H4 (cell line): ENCODE data around the gene PLCB4. TPM values are rescaled to one million over a fixed set of nuclear protein-coding genes. Genes with fewer than 3 reads are reported as not detected.

Experiments
- DNase-seq: peaks from one replicate; pipeline ENCODE4 v3.0.0-alpha.2; 2015; ENCODE audit warnings: low spot score
- total RNA-seq: library from RNA; depleted of rRNA; stranded (reverse); fragments of >200 nt; shearing (Covaris generic); gene quantifications from 2 replicates; pipeline ENCODE4 v1.2.3, GENCODE V29; 2014

Gene PLCB4
- total RNA-seq, 1 experiment from 2014 or later: 5.9 TPM

DNA sequence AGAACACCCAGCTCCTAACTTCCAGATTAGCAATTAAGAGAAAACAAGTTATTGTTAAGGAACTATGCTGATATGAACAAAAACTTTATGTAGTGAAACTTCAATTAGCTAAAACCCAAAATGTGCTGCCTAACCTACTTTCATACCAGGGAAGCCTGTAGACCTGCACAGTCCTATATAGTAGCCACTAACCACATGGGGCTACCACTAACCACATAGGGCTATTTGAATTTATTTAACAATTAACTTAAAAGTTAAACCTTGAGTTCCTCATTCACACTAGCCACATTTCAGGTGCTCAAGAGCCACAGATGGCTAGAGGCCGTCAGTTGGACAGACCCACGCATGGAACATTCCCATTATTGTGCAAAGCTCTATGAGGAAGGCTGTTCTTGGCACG is 373.1 kb downstream of the PLCB4 start:
- DNase-seq: no peak

DNA sequence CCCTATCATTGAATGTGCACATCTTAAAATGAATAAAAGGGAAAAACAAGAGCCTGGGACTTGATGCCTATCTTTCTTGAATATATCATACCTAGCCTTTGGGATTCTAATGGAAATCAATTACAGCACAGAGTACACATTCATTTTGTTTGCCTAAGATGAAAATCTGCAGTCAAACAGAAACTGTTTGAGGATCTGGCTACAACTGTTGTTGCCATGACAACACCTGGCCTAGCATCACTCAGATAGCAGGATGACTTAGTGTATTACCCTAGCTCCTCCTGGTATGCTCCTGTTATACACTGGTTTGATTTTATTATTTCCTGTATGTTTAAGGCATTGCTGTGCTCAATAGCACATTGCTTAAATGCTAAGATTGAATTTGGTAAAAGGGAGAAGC is 374.0 kb downstream of the PLCB4 start:
- no peak for DNase-seq

DNA sequence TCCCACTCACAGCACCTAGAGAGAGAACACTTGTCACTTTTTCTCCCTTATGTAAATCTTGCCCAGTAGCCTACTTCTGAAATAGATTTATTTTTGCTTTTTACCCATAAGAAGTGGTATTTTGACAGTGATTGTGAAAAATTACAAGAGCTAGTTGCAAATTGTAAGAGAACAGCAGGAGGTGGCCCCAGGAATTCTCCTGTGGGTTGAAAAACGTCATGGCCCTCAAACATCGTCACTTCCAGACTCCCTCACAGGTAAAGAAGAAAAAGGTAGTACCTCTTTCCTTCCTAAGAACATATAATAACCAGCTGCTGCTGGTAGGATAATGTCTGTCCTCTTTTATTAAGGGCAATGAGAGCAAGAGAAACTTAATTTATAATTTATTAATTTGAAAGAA is 376.0 kb downstream of the PLCB4 start:
- DNase-seq: no peak

- no peak for DNase-seq
These were observed 378.3 kb downstream of the PLCB4 start for GRCh38 chr20:9447182-9447581.

GRCh38 chr20:9453201-9453600 is 384.3 kb downstream of the PLCB4 start:
- DNase-seq: no peak

DNA sequence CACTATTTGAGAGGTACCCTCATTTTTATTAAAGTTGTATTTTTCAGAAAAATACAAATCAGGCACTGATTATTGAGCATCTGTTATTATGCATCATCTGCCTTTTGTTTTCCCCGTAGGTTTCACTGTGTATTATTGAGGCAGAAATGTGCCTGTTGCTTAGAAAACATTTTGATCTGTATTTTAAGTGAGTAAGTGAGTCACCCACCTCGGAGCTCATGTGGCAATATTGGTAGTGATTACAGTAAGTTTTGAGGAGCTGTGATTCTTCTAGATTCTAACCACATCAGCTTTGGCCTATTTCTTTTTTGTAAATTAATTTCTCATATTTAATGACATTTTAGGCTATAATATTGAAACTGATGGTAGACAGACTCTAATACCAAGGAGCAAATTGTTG is 385.9 kb downstream of the PLCB4 start:
- DNase-seq: no peak

DNA sequence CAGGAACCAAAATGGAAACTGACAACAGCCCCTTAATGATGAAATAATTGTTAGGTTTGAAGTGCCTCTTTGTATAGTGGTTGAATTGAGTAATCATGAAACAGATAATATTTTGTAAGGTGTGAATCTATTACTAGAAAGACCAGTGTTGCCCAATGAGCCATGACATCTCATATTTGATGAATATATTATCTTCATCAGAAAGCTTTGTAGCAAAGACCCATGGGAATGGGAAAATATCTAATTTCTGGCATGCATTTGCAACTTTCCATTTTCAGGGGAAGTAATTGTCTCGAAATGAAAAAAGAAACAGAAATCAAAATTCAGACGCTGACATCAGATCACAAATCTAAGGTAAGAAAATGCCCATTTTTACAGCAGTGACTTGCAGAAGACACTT is 388.2 kb downstream of the PLCB4 start:
- no peak for DNase-seq

DNA sequence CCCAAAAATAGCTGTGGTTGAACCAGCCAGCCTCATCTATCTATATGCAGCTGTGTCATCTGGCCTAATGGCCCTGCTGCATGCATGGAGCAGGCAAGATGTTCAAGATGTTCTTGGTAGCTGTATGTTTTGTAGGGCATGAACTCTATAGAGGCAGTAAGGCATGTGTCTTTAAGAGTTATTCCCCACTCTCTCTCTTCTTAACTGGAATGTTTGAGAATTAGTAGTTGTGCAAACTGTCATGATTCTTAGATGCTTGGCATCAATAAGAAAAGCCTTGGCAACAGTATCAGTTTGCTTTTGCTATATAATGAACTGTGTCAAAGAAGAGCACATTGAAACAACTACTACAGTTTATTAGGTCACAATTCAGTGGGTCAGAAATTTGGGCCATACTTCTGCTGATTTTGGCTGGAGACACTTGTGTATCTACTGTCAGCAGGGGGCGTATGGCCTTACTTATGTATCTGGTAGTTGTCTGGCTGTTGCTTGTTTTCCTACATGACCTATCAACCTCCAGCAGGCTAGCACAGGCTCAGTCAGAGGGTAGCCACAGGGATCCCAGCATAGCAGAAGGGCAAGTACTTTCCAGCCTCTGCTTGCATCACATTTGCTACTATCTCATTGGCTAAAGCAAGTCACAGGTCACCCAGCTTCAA is 389.4 kb downstream of the PLCB4 start:
- peak; percentile 32 for DNase-seq

DNA sequence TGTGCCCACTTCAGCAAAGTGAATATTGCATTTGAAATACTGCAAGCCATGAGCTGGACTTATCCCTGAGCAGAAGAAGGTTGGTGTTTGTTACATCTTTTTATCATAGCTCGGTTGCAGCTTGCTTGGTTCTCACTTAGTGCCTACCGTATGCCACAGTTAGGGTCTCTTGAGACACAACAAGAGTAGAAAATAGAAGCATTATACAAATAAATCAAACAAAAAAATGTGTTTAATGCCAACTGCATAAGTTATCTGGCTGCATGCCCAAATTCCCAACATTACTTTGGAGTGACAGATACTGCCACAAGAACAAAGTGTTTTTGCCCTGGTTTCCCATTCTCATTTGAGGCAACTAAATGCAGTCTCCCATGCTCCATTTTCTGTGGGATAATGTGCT is 391.6 kb downstream of the PLCB4 start:
- peak; percentile 7 for DNase-seq

DNA sequence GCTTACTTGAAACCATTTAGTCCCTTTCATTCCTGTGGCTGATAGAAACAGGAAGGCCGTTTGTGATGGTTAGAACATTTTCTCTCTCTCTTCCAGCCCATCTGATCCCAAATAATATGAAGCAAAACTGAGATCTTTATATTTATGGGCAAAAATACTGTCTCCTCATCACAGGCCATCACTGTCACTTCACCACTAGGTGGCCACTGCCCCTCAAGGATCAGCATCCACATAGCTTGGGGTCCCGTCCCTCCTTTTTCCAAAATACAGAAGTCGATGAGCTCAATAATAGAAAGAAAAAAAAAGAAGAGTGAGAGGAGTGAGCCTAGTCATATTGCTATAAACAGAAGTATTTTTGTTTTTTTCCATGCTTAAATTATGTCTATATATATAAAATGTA is 399.1 kb downstream of the PLCB4 start:
- no peak for DNase-seq

GRCh38 chr20:9474835-9475415 is 406.0 kb downstream of the PLCB4 start:
- no peak for DNase-seq

GRCh38 chr20:9475456-9475855 is 406.6 kb downstream of the PLCB4 start:
- no peak for DNase-seq

- no peak for DNase-seq
These were observed 407.3 kb downstream of the PLCB4 start for GRCh38 chr20:9476174-9476573.

- no peak for DNase-seq
These were observed 407.8 kb downstream of the PLCB4 start for GRCh38 chr20:9476637-9477036.

DNA sequence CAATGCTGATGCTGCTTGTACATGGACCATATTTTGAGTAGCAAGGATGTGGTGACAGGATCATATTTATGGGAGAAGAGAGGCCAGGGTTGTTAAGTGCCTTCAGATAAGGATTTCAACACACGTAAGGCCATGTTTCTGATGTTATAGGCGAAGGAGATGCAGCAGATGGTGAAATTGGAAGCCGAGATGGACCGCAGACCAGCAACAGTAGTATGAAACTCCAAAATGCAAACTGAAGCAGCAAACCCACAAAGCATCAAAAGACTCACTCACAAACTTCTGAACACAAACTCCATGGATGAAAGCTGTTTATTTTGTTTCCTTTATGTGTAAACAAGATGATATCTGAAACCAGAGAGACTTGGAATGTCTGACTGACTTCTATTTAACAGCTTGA is 409.9 kb downstream of the PLCB4 start:
- peak; percentile 87 for DNase-seq

- DNase-seq: no peak
These were observed 411.2 kb downstream of the PLCB4 start for GRCh38 chr20:9480066-9480465.

- no peak for DNase-seq
These were observed 413.3 kb downstream of the PLCB4 start for GRCh38 chr20:9482180-9482579.

DNA sequence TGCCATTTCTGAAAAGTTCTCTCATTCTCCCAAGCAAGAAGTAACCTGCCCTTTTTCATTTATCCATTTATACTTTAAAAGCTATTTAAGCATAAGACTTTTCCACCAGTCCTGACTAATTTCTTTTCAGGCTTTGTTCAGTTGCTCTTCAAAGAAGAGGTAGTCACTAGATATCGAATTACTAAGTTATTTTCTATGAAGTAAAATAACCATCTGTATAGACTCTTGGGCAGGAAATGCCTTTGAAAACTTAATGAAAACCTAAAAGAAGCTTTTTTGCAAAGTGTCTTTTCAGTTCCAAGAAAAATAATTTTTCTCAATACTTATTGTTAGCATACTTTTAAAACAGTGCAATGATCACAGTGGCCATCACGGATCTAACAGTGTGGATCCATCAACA is 414.2 kb downstream of the PLCB4 start:
- DNase-seq: no peak

DNA sequence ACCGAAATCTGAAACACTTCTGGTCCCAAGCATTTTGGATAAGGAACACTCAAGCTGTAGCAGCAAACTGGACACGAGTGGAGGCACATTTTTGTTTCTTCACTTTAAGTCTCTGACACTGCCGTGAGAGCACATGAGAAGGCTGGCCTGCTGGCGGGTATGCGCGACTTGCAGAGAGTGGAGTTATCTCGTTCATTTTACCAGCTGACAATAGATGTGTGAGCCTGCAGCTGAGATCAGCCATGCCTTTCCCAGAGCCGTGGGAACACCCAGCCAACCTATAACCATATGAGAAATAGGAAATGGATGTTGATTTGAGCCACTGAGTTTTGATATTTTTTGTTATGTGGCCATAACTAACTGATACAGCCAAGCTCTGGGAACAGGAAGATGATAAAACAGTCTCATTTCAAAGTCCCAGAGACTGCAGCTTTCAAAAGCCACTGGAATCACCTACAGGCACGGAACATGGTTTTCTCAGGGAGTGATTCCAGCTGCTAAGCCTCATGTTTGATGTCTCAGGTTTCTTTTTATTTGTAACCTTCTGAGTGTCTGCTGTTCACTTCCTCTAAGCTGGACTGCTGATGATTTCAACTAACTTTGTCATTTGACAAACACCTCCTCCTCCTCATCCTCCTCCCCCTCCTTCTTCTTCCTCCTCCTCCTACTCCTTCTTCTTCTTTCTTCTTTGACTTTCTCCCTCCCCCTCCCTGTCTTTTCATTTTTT is 416.9 kb downstream of the PLCB4 start:
- no peak for DNase-seq

DNA sequence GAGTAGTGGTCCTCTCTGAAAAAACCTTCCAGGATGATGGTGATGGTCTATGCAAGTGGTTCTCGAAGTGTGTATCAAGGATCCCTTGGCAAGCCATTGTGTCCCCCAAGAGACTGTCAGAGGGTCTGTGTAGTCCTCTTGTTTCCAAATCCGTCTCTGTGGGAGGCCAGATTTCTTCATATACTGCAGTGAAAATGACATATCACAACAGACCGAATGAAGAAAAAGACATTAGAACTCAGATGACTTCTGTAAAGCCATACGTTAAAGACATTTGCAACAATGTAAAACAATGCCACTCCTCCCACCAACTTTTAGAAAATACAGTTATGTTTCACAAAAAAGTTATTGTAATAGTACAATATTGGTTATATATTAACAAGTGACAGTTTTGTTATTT is 418.3 kb downstream of the PLCB4 start:
- DNase-seq: no peak

DNA sequence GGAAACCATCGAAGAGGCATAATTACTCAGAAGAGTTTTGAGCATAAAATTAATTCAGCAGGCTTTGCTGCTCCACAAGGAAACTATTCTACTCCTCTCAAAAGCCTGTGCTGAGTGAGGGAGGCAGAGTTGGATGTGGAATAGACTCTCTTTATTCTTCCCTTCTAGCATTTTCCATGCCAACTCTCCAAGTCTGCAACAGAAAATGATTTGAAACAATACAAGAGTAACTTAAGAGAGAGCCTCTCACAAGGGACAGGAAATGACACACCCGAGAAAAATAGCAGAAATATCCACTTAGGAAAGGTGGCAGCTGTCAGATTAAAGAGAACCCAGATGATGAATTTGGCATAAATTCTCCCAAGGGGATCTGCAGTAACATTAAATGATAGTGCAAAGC is 419.2 kb downstream of the PLCB4 start:
- DNase-seq: no peak

GRCh38 chr20:9490161-9490560 is 421.3 kb downstream of the PLCB4 start:
- no peak for DNase-seq

- DNase-seq: no peak
These were observed 421.7 kb downstream of the PLCB4 start for GRCh38 chr20:9490631-9491030.
